GM12878 (cell line): ENCODE measurements around the gene ATP8B1. TPM values are rescaled to one million over a fixed set of nuclear protein-coding genes. Genes with fewer than 3 reads are reported as not detected.

Source experiments
- ATAC-seq: fragments of 200-7000 bp; cut with Tn5 transposase; 3 replicates; pipeline ENCODE4 v1.9.1; 2020; ENCODE audit warnings: mild to moderate bottlenecking, moderate library complexity
- BruUV-seq: library from RNA; stranded (reverse); fragments of 400-500 nt; replicated peaks from 2 replicates; lab custom pipeline; 2021; lab: Mats Ljungman, UMichigan
- CTCF ChIA-PET: fragments of 300-600 bp; sonication (Branson Sonifier 250); formaldehyde crosslinking; extraction: SDS; loops from one replicate; lab custom pipeline; 2021; ENCODE audit warnings: inconsistent platforms; lab: Yijun Ruan, JAX
- POLR2A ChIA-PET: fragments of 350-600 bp; formaldehyde crosslinking; extraction: SDS; loops from one replicate; lab custom pipeline; 2021; ENCODE audit warnings: inconsistent platforms; lab: Charles Lee
- RAD21 ChIA-PET: fragments of 300-600 bp; sonication (Branson Sonifier 250); formaldehyde crosslinking; loops from one replicate; lab custom pipeline; 2023; ENCODE audit warnings: antibody characterized with exemption; ENCODE audit not compliant: unreplicated experiment; lab: Charles Lee
- SMC1A ChIA-PET: fragments of 300-600 bp; sonication (Branson Sonifier 250); formaldehyde crosslinking; loops from one replicate; lab custom pipeline; 2023; ENCODE audit not compliant: unreplicated experiment, uncharacterized antibody; lab: Charles Lee
- DNase-seq: peaks from one replicate; pipeline ENCODE4 v3.0.0-alpha.2; 2011; ENCODE audit warnings: low read depth, low spot score
- FAIRE-seq: peaks from 3 replicates; lab custom pipeline; 2011; peaks lifted over from hg19 to GRCh38; lab: Jason Lieb, UNC
- H2AFZ ChIP-seq: 2 replicates; pipeline ENCODE4 v1.6.0; 2011; ENCODE audit warnings: low read depth, low read length, control low read depth; ENCODE audit not compliant: control insufficient read depth
- H3K27ac ChIP-seq: 2 replicates; pipeline ENCODE4 v1.5.1; 2011; ENCODE audit warnings: control low read depth; ENCODE audit not compliant: control insufficient read depth, insufficient read depth
- H3K27me3 ChIP-seq, 2 experiments: replicated peaks in 1 of 2; 2 replicates each; pipeline versions ENCODE4 v1.6.0 to v1.6.1; 2011; ENCODE audit warnings: low read length in 1 of 2; ENCODE audit not compliant: control insufficient read depth in 2 of 2, insufficient read depth in 2 of 2
- H3K36me3 ChIP-seq, 2 experiments: 2 replicates each; pipeline ENCODE4 v1.5.1; 2011; ENCODE audit warnings: low read length in 1 of 2; ENCODE audit not compliant: control insufficient read depth in 2 of 2, insufficient read depth in 2 of 2
- H3K4me1 ChIP-seq: 2 replicates; pipeline ENCODE4 v1.6.1; 2011; ENCODE audit warnings: mild to moderate bottlenecking, low read length, moderate library complexity, mixed read lengths; ENCODE audit not compliant: control insufficient read depth, insufficient read depth
- H3K4me2 ChIP-seq: 2 replicates; pipeline ENCODE4 v1.6.0; 2011; ENCODE audit warnings: control low read depth; ENCODE audit not compliant: control insufficient read depth, insufficient read depth
- H3K4me3 ChIP-seq: fragments of 200-600 bp; sonication (generic); 2 replicates; pipeline ENCODE4 v1.5.1; 2016
- H3K79me2 ChIP-seq: 2 replicates; pipeline ENCODE4 v1.6.0; 2011; ENCODE audit warnings: low read length; ENCODE audit not compliant: control insufficient read depth, insufficient read depth
- H3K9ac ChIP-seq: 2 replicates; pipeline ENCODE4 v1.8.0; 2011; ENCODE audit warnings: low read length, control low read depth, mixed read lengths; ENCODE audit not compliant: control insufficient read depth, insufficient read depth
- H3K9me3 ChIP-seq: replicated peaks from 3 replicates; pipeline ENCODE4 v1.5.1; 2011; ENCODE audit warnings: mild to moderate bottlenecking, low read length; ENCODE audit not compliant: control insufficient read depth, insufficient read depth
- H4K20me1 ChIP-seq: 2 replicates; pipeline ENCODE4 v1.6.0; 2011; ENCODE audit not compliant: control insufficient read depth, insufficient read depth
- BACH1 ChIP-seq: fragments of 450-650 bp; IDR thresholded peaks from 2 replicates; pipeline ENCODE4 v1.6.1; 2017; ENCODE audit warnings: mild to moderate bottlenecking, borderline replicate concordance
- CREB1 ChIP-seq: IDR thresholded peaks from 2 replicates; pipeline ENCODE4 v1.6.1; 2012; ENCODE audit warnings: low read depth, mild to moderate bottlenecking, inconsistent platforms
- LARP7 ChIP-seq: fragments of 450-650 bp; IDR thresholded peaks from 2 replicates; pipeline ENCODE4 v1.6.1; 2017; ENCODE audit warnings: mild to moderate bottlenecking
- RAD21 ChIP-seq: IDR thresholded peaks from 2 replicates; pipeline ENCODE4 v1.6.1; 2011; ENCODE audit warnings: mild to moderate bottlenecking, low read depth, low read length, moderate library complexity; ENCODE audit not compliant: insufficient read depth
- RAD51 ChIP-seq: fragments of 450-650 bp; IDR thresholded peaks from 2 replicates; pipeline ENCODE4 v1.6.1; 2016; ENCODE audit warnings: moderate library complexity, mild to moderate bottlenecking, inconsistent platforms
- TBL1XR1 ChIP-seq: IDR thresholded peaks from 2 replicates; pipeline ENCODE4 v1.6.1; 2012; ENCODE audit warnings: low read depth, low read length, improper control_type of control experiment
- TCF3 ChIP-seq: IDR thresholded peaks from 2 replicates; pipeline ENCODE4 v1.6.1; 2012; ENCODE audit warnings: low read depth, mild to moderate bottlenecking, low read length, borderline replicate concordance; ENCODE audit not compliant: insufficient read depth
- WGBS: methylation state at CpG from one replicate; pipeline ENCODE4 v1.1.6; 2016; ENCODE audit warnings: low lambda C conversion rate; ENCODE audit not compliant: insufficient replicate concordance, insufficient coverage; ENCODE audit errors: missing lambda C conversion rate; 5-methylcytosine and 5-hydroxymethylcytosine counted together
- in situ Hi-C: fragments of 300-500 bp; cut with MboI; formaldehyde crosslinking; loops from 9 replicates; pipeline ENCODE4 v1.14.3; 2018; ENCODE audit warnings: mixed read lengths
- intact Hi-C: fragments of 100-400 bp; cut with micrococcal nuclease; formaldehyde crosslinking; loops from one replicate; pipeline ENCODE4 v1.14.2; 2022; ENCODE audit not compliant: unreplicated experiment
- polyA plus RNA-seq, 11 experiments: library from polyadenylated mRNA; depleted of rRNA in 4 of 11; unstranded in 6 of 11; stranded (reverse) in 5 of 11; fragments of >200 nt; fragmentation: Nextera tagmentation in 4 of 11; fragmentation: Illumina TruSeq in 1 of 11; extraction: Ambion mirVana in 4 of 11; extraction: Trizol in 1 of 11; gene quantifications; 1 replicate in 1 of 11; 2 replicates in 10 of 11; pipeline versions ENCODE4 v1.2.1 to v1.2.3, GENCODE V29; 2011 to 2016; ENCODE audit warnings: inconsistent platforms in 2 of 11, missing spikeins in 2 of 11, low read depth in 1 of 11
- total RNA-seq, 4 experiments: library from RNA; depleted of rRNA in 3 of 4; stranded (reverse); fragments of >200 nt in 3 of 4; fragmentation: Illumina TruSeq in 1 of 4; extraction: Trizol in 1 of 4; gene quantifications; 2 replicates each; pipeline versions ENCODE4 v1.2.1 to v1.2.3, GENCODE V29; 2013 to 2021
- TF ChIP-seq, protein P1 (sequence below): fragments of 150-350 bp; IDR thresholded peaks from 2 replicates; pipeline ENCODE4 v1.6.1; 2016; ENCODE audit warnings: low read depth, low read length

ATP8B1 gene
- total and polyA plus RNA-seq, 10 of the 15 experiments (the other 5 are each of a cell fraction or from before 2014, with no cell fraction given): 0.03 to 0.37 (median 0.11) TPM

DNA sequence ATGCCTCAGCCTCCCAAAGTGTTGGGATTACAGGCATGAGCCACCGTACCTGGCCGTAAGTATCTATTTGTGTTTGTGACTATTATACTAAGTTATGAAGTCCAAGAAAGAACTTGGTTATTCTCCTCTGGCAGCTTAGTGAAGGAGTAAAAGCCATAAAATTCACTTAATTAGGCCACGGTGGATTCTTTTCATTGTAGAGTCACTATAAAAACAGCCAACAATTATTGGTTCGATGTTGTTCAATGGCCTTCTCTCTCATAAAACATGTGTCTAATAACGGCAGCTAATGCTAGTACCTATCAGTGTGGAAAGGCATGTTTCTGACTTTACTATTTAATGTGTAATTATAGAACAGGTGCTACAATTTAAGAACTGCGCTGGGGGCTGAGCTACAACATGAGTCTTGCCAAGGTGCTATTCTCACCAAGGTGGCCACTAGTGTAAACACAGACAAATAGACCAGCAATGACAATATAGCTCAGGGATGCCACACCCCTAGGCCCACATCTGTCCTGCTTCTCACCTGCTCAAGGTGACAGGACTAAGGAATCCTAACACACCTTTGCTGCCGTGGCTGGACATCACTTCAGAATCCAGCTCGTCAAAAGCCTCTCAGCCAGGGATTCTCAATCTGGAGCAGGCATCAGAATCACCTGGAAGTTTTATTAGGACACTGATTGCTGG is 17.2 kb downstream of the ATP8B1 start:
- Histone ChIP-seq H3K79me2 (no peaks in the 10 kb centered on the region), H3K4me2 (no peak overlapping the region), H3K4me1 (no peaks in the 10 kb centered on the region), H3K4me3 (no peak overlapping the region), H4K20me1 (no peaks in the 10 kb centered on the region), H3K9ac (no peak overlapping the region), H2AFZ (no peak overlapping the region), H3K27me3 (no peaks in the 10 kb centered on the region), H3K27ac (no peak overlapping the region), H3K36me3 (no peaks in the 10 kb centered on the region), H3K9me3 (no peaks in the 10 kb centered on the region)
- no peak for DNase-seq
- ChIA-PET CTCF (no interaction called here), SMC1A (interaction anchor here (1.7 to 2.6 kb wide), 2 partner anchors 11 to 31 kb away, joined by 4 to 6 read pairs; no protein-coding TSS in a partner anchor), RAD21 (interaction anchor here (1.2 kb wide), 1 partner anchor 155 kb away, joined by 4 read pairs; no protein-coding TSS in a partner anchor), POLR2A (no interaction called here)
- BruUV-seq: no TSS peak
- in situ Hi-C loops: no loop called here
- 76% methylated on average over 8 of the region's 8 CpGs for WGBS
- intact Hi-C loops: no loop called here
- FAIRE-seq: no peak
- TF ChIP-seq CREB1 (no peak), RAD51 (no peak), TBL1XR1 (no peak), LARP7 (no peak), RAD21 (no peak), TCF3 (no peak), BACH1 (no peak)
- TF ChIP-seq, protein P1, sequence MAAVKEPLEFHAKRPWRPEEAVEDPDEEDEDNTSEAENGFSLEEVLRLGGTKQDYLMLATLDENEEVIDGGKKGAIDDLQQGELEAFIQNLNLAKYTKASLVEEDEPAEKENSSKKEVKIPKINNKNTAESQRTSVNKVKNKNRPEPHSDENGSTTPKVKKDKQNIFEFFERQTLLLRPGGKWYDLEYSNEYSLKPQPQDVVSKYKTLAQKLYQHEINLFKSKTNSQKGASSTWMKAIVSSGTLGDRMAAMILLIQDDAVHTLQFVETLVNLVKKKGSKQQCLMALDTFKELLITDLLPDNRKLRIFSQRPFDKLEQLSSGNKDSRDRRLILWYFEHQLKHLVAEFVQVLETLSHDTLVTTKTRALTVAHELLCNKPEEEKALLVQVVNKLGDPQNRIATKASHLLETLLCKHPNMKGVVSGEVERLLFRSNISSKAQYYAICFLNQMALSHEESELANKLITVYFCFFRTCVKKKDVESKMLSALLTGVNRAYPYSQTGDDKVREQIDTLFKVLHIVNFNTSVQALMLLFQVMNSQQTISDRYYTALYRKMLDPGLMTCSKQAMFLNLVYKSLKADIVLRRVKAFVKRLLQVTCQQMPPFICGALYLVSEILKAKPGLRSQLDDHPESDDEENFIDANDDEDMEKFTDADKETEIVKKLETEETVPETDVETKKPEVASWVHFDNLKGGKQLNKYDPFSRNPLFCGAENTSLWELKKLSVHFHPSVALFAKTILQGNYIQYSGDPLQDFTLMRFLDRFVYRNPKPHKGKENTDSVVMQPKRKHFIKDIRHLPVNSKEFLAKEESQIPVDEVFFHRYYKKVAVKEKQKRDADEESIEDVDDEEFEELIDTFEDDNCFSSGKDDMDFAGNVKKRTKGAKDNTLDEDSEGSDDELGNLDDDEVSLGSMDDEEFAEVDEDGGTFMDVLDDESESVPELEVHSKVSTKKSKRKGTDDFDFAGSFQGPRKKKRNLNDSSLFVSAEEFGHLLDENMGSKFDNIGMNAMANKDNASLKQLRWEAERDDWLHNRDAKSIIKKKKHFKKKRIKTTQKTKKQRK: no peak
- no peak for ATAC-seq
